Effector memory CD4-positive, alpha-beta T cell (primary cell): ENCODE data around the gene GPHN.
"Not testable (repeated sequence)": the region's sequence is repeated elsewhere in the genome, so short reads cannot be mapped to it uniquely, and the experiment has no call there.

Source experiments
- DNase-seq, 3 donors: peaks; one replicate each; pipeline ENCODE4 v3.0.0-alpha.2; 2020
- H3K27ac ChIP-seq: 2 replicates; pipeline ENCODE4 v1.7.0; 2013; ENCODE audit warnings: mild to moderate bottlenecking, low read length, moderate library complexity; ENCODE audit not compliant: insufficient read depth, poor library complexity, severe bottlenecking
- H3K27me3 ChIP-seq: replicated peaks from 2 replicates; pipeline ENCODE4 v1.7.0; 2013; ENCODE audit warnings: mild to moderate bottlenecking, low read length; ENCODE audit not compliant: insufficient read depth, control insufficient read depth, poor library complexity, severe bottlenecking
- H3K36me3 ChIP-seq: 2 replicates; pipeline ENCODE4 v1.7.0; 2013; ENCODE audit warnings: mild to moderate bottlenecking, low read length, moderate library complexity; ENCODE audit not compliant: control insufficient read depth, insufficient read depth
- H3K4me1 ChIP-seq: 2 replicates; pipeline ENCODE4 v1.7.0; 2013; ENCODE audit warnings: low read length, mild to moderate bottlenecking; ENCODE audit not compliant: control insufficient read depth, insufficient read depth, poor library complexity, severe bottlenecking
- H3K4me3 ChIP-seq: 2 replicates; pipeline ENCODE4 v1.7.0; 2013; ENCODE audit warnings: low read length, low read depth, mild to moderate bottlenecking; ENCODE audit not compliant: insufficient read depth, poor library complexity, severe bottlenecking
- H3K9me3 ChIP-seq: 2 replicates; pipeline ENCODE4 v1.7.0; 2013; ENCODE audit warnings: mild to moderate bottlenecking, low read length, moderate library complexity; ENCODE audit not compliant: control insufficient read depth

The GPHN gene

GRCh38 chr14:66575939-66576338 is 68.0 kb downstream of the GPHN start:
- Histone ChIP-seq H3K9me3 (no peaks in the 10 kb centered on the region), H3K36me3 (no peaks in the 10 kb centered on the region), H3K4me1 (no peaks in the 10 kb centered on the region), H3K27me3 (no peaks in the 10 kb centered on the region), H3K4me3 (no peak overlapping the region), H3K27ac (no peak overlapping the region)
- no peak for DNase-seq

- not testable (repeated sequence) for H3K9me3 ChIP-seq, H3K36me3 ChIP-seq, H3K27me3 ChIP-seq, DNase-seq, H3K27ac ChIP-seq, H3K4me3 ChIP-seq, H3K4me1 ChIP-seq
Observed at GRCh38 chr14:66587753-66588152, 79.8 kb downstream of the GPHN start.

- no peak overlapping the region for H3K4me3 ChIP-seq
- DNase-seq, result no peak
- no peaks in the 10 kb centered on the region for H3K27me3 ChIP-seq
- H3K9me3 ChIP-seq, result peaks cover 7% of the 10 kb centered on the region
- no peaks in the 10 kb centered on the region for H3K4me1 ChIP-seq
- H3K27ac ChIP-seq, result no peak overlapping the region
- H3K36me3 ChIP-seq, result no peaks in the 10 kb centered on the region
Observed at GRCh38 chr14:66595394-66595793, 87.4 kb downstream of the GPHN start.

GRCh38 chr14:66596241-66596985 is 88.5 kb downstream of the GPHN start:
- peaks cover 7% of the 10 kb centered on the region for H3K9me3 ChIP-seq

GRCh38 chr14:66600416-66600815 is 92.5 kb downstream of the GPHN start:
- Histone ChIP-seq H3K36me3 (no peaks in the 10 kb centered on the region), H3K27me3 (no peaks in the 10 kb centered on the region), H3K9me3 (peaks cover 10% of the 10 kb centered on the region), H3K27ac (no peak overlapping the region), H3K4me3 (no peak overlapping the region), H3K4me1 (no peaks in the 10 kb centered on the region)
- no peak for DNase-seq

More at GRCh38 chr14:66596241-66596985, 88.5 kb downstream of the GPHN start:
- H3K27ac ChIP-seq, result no peak overlapping the region
- H3K4me3 ChIP-seq, result no peak overlapping the region
- DNase-seq, result no peak
- H3K27me3 ChIP-seq, result no peaks in the 10 kb centered on the region
- H3K4me1 ChIP-seq, result no peaks in the 10 kb centered on the region
- H3K36me3 ChIP-seq, result no peaks in the 10 kb centered on the region

GRCh38 chr14:66601932-66602578 is 94.1 kb downstream of the GPHN start:
- no peak for DNase-seq
- peaks cover 3% of the 10 kb centered on the region for H3K9me3 ChIP-seq
- no peaks in the 10 kb centered on the region for H3K36me3 ChIP-seq
- H3K4me3 ChIP-seq, result no peak overlapping the region
- no peak overlapping the region for H3K27ac ChIP-seq
- no peaks in the 10 kb centered on the region for H3K27me3 ChIP-seq
- no peaks in the 10 kb centered on the region for H3K4me1 ChIP-seq

GRCh38 chr14:66603945-66604344 is 96.0 kb downstream of the GPHN start:
- H3K27me3 ChIP-seq, result no peaks in the 10 kb centered on the region
- H3K9me3 ChIP-seq, result peaks cover 2% of the 10 kb centered on the region
- H3K4me1 ChIP-seq, result no peaks in the 10 kb centered on the region
- H3K4me3 ChIP-seq, result no peak overlapping the region
- DNase-seq, result no peak
- H3K36me3 ChIP-seq, result no peaks in the 10 kb centered on the region
- no peak overlapping the region for H3K27ac ChIP-seq

- Histone ChIP-seq H3K9me3 (peaks cover 2% of the 10 kb centered on the region), H3K36me3 (no peaks in the 10 kb centered on the region), H3K27ac (no peak overlapping the region), H3K4me3 (no peak overlapping the region), H3K27me3 (no peaks in the 10 kb centered on the region), H3K4me1 (no peaks in the 10 kb centered on the region)
- no peak for DNase-seq
Observed at GRCh38 chr14:66606826-66607225, 98.9 kb downstream of the GPHN start.

- H3K9me3 ChIP-seq, result peaks cover under 1% of the 10 kb centered on the region
- no peak overlapping the region for H3K27ac ChIP-seq
- no peaks in the 10 kb centered on the region for H3K4me1 ChIP-seq
- no peaks in the 10 kb centered on the region for H3K27me3 ChIP-seq
- no peaks in the 10 kb centered on the region for H3K36me3 ChIP-seq
- no peak for DNase-seq
- no peak overlapping the region for H3K4me3 ChIP-seq
Observed at GRCh38 chr14:66610154-66610563, 102.2 kb downstream of the GPHN start.

GRCh38 chr14:66613344-66613743 is 105.4 kb downstream of the GPHN start:
- H3K9me3 ChIP-seq, result peaks cover 4% of the 10 kb centered on the region
- no peaks in the 10 kb centered on the region for H3K27me3 ChIP-seq
- no peak overlapping the region for H3K4me3 ChIP-seq
- H3K4me1 ChIP-seq, result no peaks in the 10 kb centered on the region
- DNase-seq, result no peak
- no peak overlapping the region for H3K27ac ChIP-seq
- no peaks in the 10 kb centered on the region for H3K36me3 ChIP-seq
